ENCODE results near the gene ANP32A. TPM values are rescaled to one million over a fixed set of nuclear protein-coding genes. Genes with fewer than 3 reads are reported as not detected.

Gene ANP32A
- total and polyA plus RNA-seq, 9 of the 15 experiments (the other 6 are each of a cell fraction or from before 2014, with no cell fraction given), result 13.2 to 656 (median 210) TPM

DNA sequence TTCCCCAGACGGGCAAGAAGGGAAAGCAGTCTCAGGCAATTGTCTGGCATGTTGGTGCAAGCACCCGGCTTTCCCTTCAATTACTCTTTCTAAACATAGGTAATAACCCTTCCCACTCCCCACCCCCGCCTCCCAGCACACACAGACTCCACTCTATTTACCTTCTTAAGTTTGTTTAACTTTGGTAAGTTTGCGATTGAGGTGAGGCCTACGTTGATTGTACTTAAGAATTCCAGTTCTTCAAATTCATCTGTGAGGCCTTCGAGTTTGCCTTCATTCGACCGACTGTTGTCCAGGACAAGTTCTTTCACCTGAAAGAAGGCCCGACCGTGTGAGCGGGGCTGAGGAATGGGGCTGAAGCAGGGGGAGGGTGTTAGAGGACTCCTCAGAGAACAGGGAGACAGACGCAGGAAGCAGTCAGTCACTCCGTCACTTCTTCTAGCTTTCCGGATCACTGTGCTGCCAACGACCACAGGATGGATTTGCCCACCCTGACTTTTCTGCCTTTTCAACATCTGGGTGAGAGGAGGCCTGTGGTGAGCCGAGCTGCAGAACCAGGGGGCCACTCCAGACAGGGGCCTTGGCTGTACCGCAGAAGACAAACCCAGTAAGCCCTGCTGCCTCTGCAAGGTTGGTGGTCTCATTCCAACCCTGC lies 33.0 kb downstream of the ANP32A start (continued):
- TF ChIP-seq, protein P1, sequence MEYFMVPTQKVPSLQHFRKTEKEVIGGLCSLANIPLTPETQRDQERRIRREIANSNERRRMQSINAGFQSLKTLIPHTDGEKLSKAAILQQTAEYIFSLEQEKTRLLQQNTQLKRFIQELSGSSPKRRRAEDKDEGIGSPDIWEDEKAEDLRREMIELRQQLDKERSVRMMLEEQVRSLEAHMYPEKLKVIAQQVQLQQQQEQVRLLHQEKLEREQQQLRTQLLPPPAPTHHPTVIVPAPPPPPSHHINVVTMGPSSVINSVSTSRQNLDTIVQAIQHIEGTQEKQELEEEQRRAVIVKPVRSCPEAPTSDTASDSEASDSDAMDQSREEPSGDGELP (CRISPR knock-in tag; IDR thresholded peaks at IDR 0.05; ENCODE audit: borderline replicate concordance), result no peak

DNA sequence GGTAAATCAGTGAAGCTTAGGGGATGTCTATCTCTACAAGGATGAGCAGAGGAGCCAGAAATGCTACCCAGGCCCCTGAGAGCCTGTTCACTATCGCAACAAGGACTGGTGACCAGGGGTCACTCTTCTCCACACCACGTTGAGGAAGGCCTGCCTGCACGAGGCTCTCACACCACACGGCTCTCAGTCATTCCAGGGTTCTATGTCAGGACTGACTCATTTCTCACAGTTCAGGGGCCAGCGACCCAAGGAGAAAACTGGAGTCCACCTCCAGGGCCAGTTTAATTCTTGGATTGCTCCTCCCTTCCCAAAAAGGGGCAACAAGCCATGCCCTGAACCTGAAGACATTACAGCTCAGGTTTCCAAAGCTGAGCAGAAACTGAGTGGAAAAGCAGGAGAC lies 33.9 kb downstream of the ANP32A start:
- ChIA-PET POLR2A (interaction anchor here (0.7 to 1.5 kb wide), 3 partner anchors 9 to 107 kb away, joined by 3 to 7 read pairs (median 4); no protein-coding TSS in a partner anchor), CTCF (ENCODE audit: low intra/inter-chr PET ratio) (no interaction called here)
- DNase-seq (ENCODE audit: extremely low read depth in 1 of 4, low spot score in 3 of 4) (no peak), FAIRE-seq (no peak), ATAC-seq (no peak)
- no peak overlapping the region for H3K4me2 ChIP-seq (ENCODE audit: insufficient read depth, low read length)
- H3K9me3 ChIP-seq (replicated peaks; ENCODE audit: control insufficient read depth, insufficient read depth, low read depth, low read length), result no peaks in the 10 kb centered on the region
- no TSS peak for BruUV-seq (replicated peaks)
- peaks cover 0 to 3% of the 10 kb centered on the region in 2 experiments; a peak in 1 of 5 replicates for H3K4me1 ChIP-seq (replicated peaks in 1 of 2; ENCODE audit: control insufficient read depth in 2 of 2, insufficient read depth in 2 of 2, low read length in 2 of 2)
- in situ Hi-C loops (cut with MboI) (no loop called here), intact Hi-C loops (cut with micrococcal nuclease) (no loop called here)
- H3K9me1 ChIP-seq (ENCODE audit: control insufficient read depth, insufficient read depth, low read length), result no peaks in the 10 kb centered on the region
- no peaks in the 10 kb centered on the region for H3K27me3 ChIP-seq (ENCODE audit: control insufficient read depth in 2 of 2, insufficient read depth in 2 of 2, low read length in 2 of 2)
- H3K79me2 ChIP-seq (ENCODE audit: control insufficient read depth, insufficient read depth, low read length), result peaks cover 46% of the 10 kb centered on the region
- H2AFZ ChIP-seq (ENCODE audit: low read depth, low read length), result no peak overlapping the region
- TF ChIP-seq STAG1 (CRISPR knock-in tag; IDR thresholded peaks at IDR 0.05; ENCODE audit: borderline replicate concordance) (no peak), BRD4 (IDR thresholded peaks at IDR 0.05) (no peak), ZBTB7A (IDR thresholded peaks at IDR 0.05; ENCODE audit: borderline replicate concordance, control insufficient read depth, low read depth, low read length) (no peak), TRIM24 (IDR thresholded peaks at IDR 0.05) (no peak), BHLHE40 (IDR thresholded peaks at IDR 0.05; ENCODE audit: low read length) (no peak), MCM3 (IDR thresholded peaks at IDR 0.05) (no peak), RBM34 (IDR thresholded peaks at IDR 0.05; ENCODE audit: borderline replicate concordance, insufficient read depth, low read length) (no peak)
- TF ChIP-seq, protein P2, sequence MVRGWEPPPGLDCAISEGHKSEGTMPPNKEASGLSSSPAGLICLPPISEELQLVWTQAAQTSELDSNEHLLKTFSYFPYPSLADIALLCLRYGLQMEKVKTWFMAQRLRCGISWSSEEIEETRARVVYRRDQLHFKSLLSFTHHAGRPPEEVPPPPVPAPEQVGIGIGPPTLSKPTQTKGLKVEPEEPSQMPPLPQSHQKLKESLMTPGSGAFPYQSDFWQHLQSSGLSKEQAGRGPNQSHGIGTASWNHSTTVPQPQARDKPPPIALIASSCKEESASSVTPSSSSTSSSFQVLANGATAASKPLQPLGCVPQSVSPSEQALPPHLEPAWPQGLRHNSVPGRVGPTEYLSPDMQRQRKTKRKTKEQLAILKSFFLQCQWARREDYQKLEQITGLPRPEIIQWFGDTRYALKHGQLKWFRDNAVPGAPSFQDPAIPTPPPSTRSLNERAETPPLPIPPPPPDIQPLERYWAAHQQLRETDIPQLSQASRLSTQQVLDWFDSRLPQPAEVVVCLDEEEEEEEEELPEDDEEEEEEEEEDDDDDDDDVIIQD (CRISPR knock-in tag; IDR thresholded peaks at IDR 0.05), result no peak
- TF ChIP-seq, protein P3, sequence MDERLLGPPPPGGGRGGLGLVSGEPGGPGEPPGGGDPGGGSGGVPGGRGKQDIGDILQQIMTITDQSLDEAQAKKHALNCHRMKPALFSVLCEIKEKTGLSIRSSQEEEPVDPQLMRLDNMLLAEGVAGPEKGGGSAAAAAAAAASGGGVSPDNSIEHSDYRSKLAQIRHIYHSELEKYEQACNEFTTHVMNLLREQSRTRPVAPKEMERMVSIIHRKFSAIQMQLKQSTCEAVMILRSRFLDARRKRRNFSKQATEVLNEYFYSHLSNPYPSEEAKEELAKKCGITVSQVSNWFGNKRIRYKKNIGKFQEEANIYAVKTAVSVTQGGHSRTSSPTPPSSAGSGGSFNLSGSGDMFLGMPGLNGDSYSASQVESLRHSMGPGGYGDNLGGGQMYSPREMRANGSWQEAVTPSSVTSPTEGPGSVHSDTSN (CRISPR knock-in tag; IDR thresholded peaks at IDR 0.05; ENCODE audit: low read depth), result no peak
- TF ChIP-seq, protein P3 (tag; conservative IDR thresholded peaks at IDR 0.05; ENCODE audit: low read depth), result no peak
- TF ChIP-seq, protein P4, sequence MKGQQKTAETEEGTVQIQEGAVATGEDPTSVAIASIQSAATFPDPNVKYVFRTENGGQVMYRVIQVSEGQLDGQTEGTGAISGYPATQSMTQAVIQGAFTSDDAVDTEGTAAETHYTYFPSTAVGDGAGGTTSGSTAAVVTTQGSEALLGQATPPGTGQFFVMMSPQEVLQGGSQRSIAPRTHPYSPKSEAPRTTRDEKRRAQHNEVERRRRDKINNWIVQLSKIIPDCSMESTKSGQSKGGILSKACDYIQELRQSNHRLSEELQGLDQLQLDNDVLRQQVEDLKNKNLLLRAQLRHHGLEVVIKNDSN (CRISPR knock-in tag; IDR thresholded peaks at IDR 0.05), result no peak
- 81% methylated on average over 5 of the region's 5 CpGs for WGBS (ENCODE audit: insufficient coverage, low coverage, missing lambda C conversion rate)
- H3K4me3 ChIP-seq, result no peak overlapping the region
- H3K36me3 ChIP-seq (ENCODE audit: control insufficient read depth, insufficient read depth, low read length), result peaks cover 94% of the 10 kb centered on the region
- H4K20me1 ChIP-seq (replicated peaks; ENCODE audit: control insufficient read depth, insufficient read depth, low read length), result peaks cover 28% of the 10 kb centered on the region
- no peak overlapping the region for H3K9ac ChIP-seq (ENCODE audit: insufficient read depth in 1 of 2, low read depth in 2 of 2, low read length in 2 of 2)
- H3K27ac ChIP-seq (ENCODE audit: extremely low read depth, low read depth, low read length), result no peak overlapping the region

All from K562 (cell line).